ENCODE results near the gene FBXO27.

- TF ChIP-seq CTCF (IDR thresholded peaks at IDR 0.05), result no peak
- TF ChIP-seq POLR2A (IDR thresholded peaks at IDR 0.05), result no peak
These were observed 56.5 kb downstream of the FBXO27 start for GRCh38 chr19:38975861-38976271.
